ENCODE results near the gene SMPD4.
"Not testable (repeated sequence)": the region's sequence is repeated elsewhere in the genome, so short reads cannot be mapped to it uniquely, and the experiment has no call there.

SMPD4 gene

GRCh38 chr2:130202518-130202917 lies 21.1 kb upstream of the SMPD4 start:
- H3K9ac ChIP-seq (ENCODE audit: low read length); H3K9me3 ChIP-seq (ENCODE audit: control insufficient read depth, low read length); H3K4me3 ChIP-seq (ENCODE audit: low read length); H3K4me1 ChIP-seq (ENCODE audit: control insufficient read depth, insufficient read depth, low read length); DNase-seq (ENCODE audit: low read depth); H3K36me3 ChIP-seq (ENCODE audit: control insufficient read depth, insufficient read depth, low read length, severe bottlenecking); H3K27me3 ChIP-seq (replicated peaks; ENCODE audit: control insufficient read depth, insufficient read depth, low read length): not testable (repeated sequence)

- Histone ChIP-seq H3K9ac (ENCODE audit: low read length) (no peak within 1 kb of the TSS), H3K4me1 (ENCODE audit: control insufficient read depth, insufficient read depth, low read length) (no peaks in the 10 kb centered on the region), H3K9me3 (ENCODE audit: control insufficient read depth, low read length) (no peaks in the 10 kb centered on the region), H3K4me3 (ENCODE audit: low read length) (no peak within 1 kb of the TSS), H3K36me3 (ENCODE audit: control insufficient read depth, insufficient read depth, low read length, severe bottlenecking) (no peaks in the 10 kb centered on the region), H3K27me3 (replicated peaks; ENCODE audit: control insufficient read depth, insufficient read depth, low read length) (no peaks in the 10 kb centered on the region)
- DNase-seq (ENCODE audit: low read depth) = no peak
Observed at GRCh38 chr2:130198343-130198742, 16.9 kb upstream of the SMPD4 start, which contains the start of gene TUBA3E. TSS of gene TUBA3E (minus strand) at chr2:130198439. CDS start at chr2:130198360, 79 bp downstream.

- H3K4me3 ChIP-seq (ENCODE audit: low read length); H3K27me3 ChIP-seq (replicated peaks; ENCODE audit: control insufficient read depth, insufficient read depth, low read length); H3K9ac ChIP-seq (ENCODE audit: low read length); H3K4me1 ChIP-seq (ENCODE audit: control insufficient read depth, insufficient read depth, low read length); H3K36me3 ChIP-seq (ENCODE audit: control insufficient read depth, insufficient read depth, low read length, severe bottlenecking); DNase-seq (ENCODE audit: low read depth); H3K9me3 ChIP-seq (ENCODE audit: control insufficient read depth, low read length): not testable (repeated sequence)
Observed at GRCh38 chr2:130196052-130196451, 14.7 kb upstream of the SMPD4 start.

GRCh38 chr2:130195089-130195635 lies 13.8 kb upstream of the SMPD4 start:
- not testable (repeated sequence) for H3K4me1 ChIP-seq (ENCODE audit: control insufficient read depth, insufficient read depth, low read length); H3K9me3 ChIP-seq (ENCODE audit: control insufficient read depth, low read length); H3K9ac ChIP-seq (ENCODE audit: low read length); H3K36me3 ChIP-seq (ENCODE audit: control insufficient read depth, insufficient read depth, low read length, severe bottlenecking); DNase-seq (ENCODE audit: low read depth); H3K27me3 ChIP-seq (replicated peaks; ENCODE audit: control insufficient read depth, insufficient read depth, low read length); H3K4me3 ChIP-seq (ENCODE audit: low read length)

- H3K36me3 ChIP-seq (ENCODE audit: control insufficient read depth, insufficient read depth, low read length, severe bottlenecking); H3K27me3 ChIP-seq (replicated peaks; ENCODE audit: control insufficient read depth, insufficient read depth, low read length); DNase-seq (ENCODE audit: low read depth); H3K9ac ChIP-seq (ENCODE audit: low read length); H3K9me3 ChIP-seq (ENCODE audit: control insufficient read depth, low read length); H3K4me3 ChIP-seq (ENCODE audit: low read length); H3K4me1 ChIP-seq (ENCODE audit: control insufficient read depth, insufficient read depth, low read length): not testable (repeated sequence)
Observed at GRCh38 chr2:130193824-130194223, 12.4 kb upstream of the SMPD4 start.

GRCh38 chr2:130192451-130192850 lies 11.0 kb upstream of the SMPD4 start:
- H3K36me3 ChIP-seq (ENCODE audit: control insufficient read depth, insufficient read depth, low read length, severe bottlenecking); DNase-seq (ENCODE audit: low read depth); H3K9me3 ChIP-seq (ENCODE audit: control insufficient read depth, low read length); H3K9ac ChIP-seq (ENCODE audit: low read length); H3K4me3 ChIP-seq (ENCODE audit: low read length); H3K4me1 ChIP-seq (ENCODE audit: control insufficient read depth, insufficient read depth, low read length); H3K27me3 ChIP-seq (replicated peaks; ENCODE audit: control insufficient read depth, insufficient read depth, low read length): not testable (repeated sequence)

- H3K9me3 ChIP-seq (ENCODE audit: control insufficient read depth, low read length); H3K9ac ChIP-seq (ENCODE audit: low read length); H3K4me3 ChIP-seq (ENCODE audit: low read length); H3K27me3 ChIP-seq (replicated peaks; ENCODE audit: control insufficient read depth, insufficient read depth, low read length); DNase-seq (ENCODE audit: low read depth); H3K4me1 ChIP-seq (ENCODE audit: control insufficient read depth, insufficient read depth, low read length); H3K36me3 ChIP-seq (ENCODE audit: control insufficient read depth, insufficient read depth, low read length, severe bottlenecking): not testable (repeated sequence)
Observed at GRCh38 chr2:130191319-130191718, 9.9 kb upstream of the SMPD4 start.

GRCh38 chr2:130190237-130190636 lies 8.8 kb upstream of the SMPD4 start:
- no peak overlapping the region for H3K4me3 ChIP-seq (ENCODE audit: low read length)
- H3K9me3 ChIP-seq (ENCODE audit: control insufficient read depth, low read length) = no peaks in the 10 kb centered on the region
- DNase-seq (ENCODE audit: low read depth) = no peak
- peaks cover 5% of the 10 kb centered on the region for H3K36me3 ChIP-seq (ENCODE audit: control insufficient read depth, insufficient read depth, low read length, severe bottlenecking)
- no peaks in the 10 kb centered on the region for H3K27me3 ChIP-seq (replicated peaks; ENCODE audit: control insufficient read depth, insufficient read depth, low read length)
- H3K4me1 ChIP-seq (ENCODE audit: control insufficient read depth, insufficient read depth, low read length) = no peaks in the 10 kb centered on the region
- no peak overlapping the region for H3K9ac ChIP-seq (ENCODE audit: low read length)

GRCh38 chr2:130188958-130189357 lies 7.6 kb upstream of the SMPD4 start:
- DNase-seq (ENCODE audit: low read depth); H3K9ac ChIP-seq (ENCODE audit: low read length); H3K4me1 ChIP-seq (ENCODE audit: control insufficient read depth, insufficient read depth, low read length); H3K36me3 ChIP-seq (ENCODE audit: control insufficient read depth, insufficient read depth, low read length, severe bottlenecking); H3K4me3 ChIP-seq (ENCODE audit: low read length); H3K9me3 ChIP-seq (ENCODE audit: control insufficient read depth, low read length); H3K27me3 ChIP-seq (replicated peaks; ENCODE audit: control insufficient read depth, insufficient read depth, low read length): not testable (repeated sequence)

- not testable (repeated sequence) for H3K36me3 ChIP-seq (ENCODE audit: control insufficient read depth, insufficient read depth, low read length, severe bottlenecking); H3K9ac ChIP-seq (ENCODE audit: low read length); H3K9me3 ChIP-seq (ENCODE audit: control insufficient read depth, low read length); H3K4me1 ChIP-seq (ENCODE audit: control insufficient read depth, insufficient read depth, low read length); H3K4me3 ChIP-seq (ENCODE audit: low read length); H3K27me3 ChIP-seq (replicated peaks; ENCODE audit: control insufficient read depth, insufficient read depth, low read length); DNase-seq (ENCODE audit: low read depth)
Observed at GRCh38 chr2:130187859-130188792, 6.7 kb upstream of the SMPD4 start.

GRCh38 chr2:130187268-130187667 lies 5.9 kb upstream of the SMPD4 start:
- Histone ChIP-seq H3K36me3 (ENCODE audit: control insufficient read depth, insufficient read depth, low read length, severe bottlenecking) (peaks cover 5% of the 10 kb centered on the region), H3K9me3 (ENCODE audit: control insufficient read depth, low read length) (no peaks in the 10 kb centered on the region), H3K4me3 (ENCODE audit: low read length) (no peak overlapping the region), H3K9ac (ENCODE audit: low read length) (no peak overlapping the region), H3K4me1 (ENCODE audit: control insufficient read depth, insufficient read depth, low read length) (no peaks in the 10 kb centered on the region), H3K27me3 (replicated peaks; ENCODE audit: control insufficient read depth, insufficient read depth, low read length) (no peaks in the 10 kb centered on the region)
- DNase-seq (ENCODE audit: low read depth) = no peak

Data from adipocyte (in vitro differentiated cells).